GM23338 (cell line): Measurements from ENCODE around the gene PUM1. TPM values are rescaled to one million over a fixed set of nuclear protein-coding genes. Genes with fewer than 3 reads are reported as not detected.

Experiments
- ATAC-seq: fragments of 200-7000 bp; cut with Tn5 transposase; 3 replicates; pipeline ENCODE4 v1.9.1; 2020
- DNase-seq: peaks from one replicate; pipeline ENCODE4 v3.0.0-alpha.2; 2015; ENCODE audit warnings: low spot score
- H2AFZ ChIP-seq: fragments of 200-600 bp; sonication (generic); 2 replicates; pipeline ENCODE4 v1.8.0; 2016; ENCODE audit warnings: antibody characterized with exemption, mild to moderate bottlenecking, moderate library complexity
- H3F3A ChIP-seq: fragments of 200-600 bp; sonication (generic); replicated peaks from 2 replicates; pipeline ENCODE4 v1.8.0; 2017; ENCODE audit warnings: antibody characterized with exemption, mixed run types, low read depth
- H3K27ac ChIP-seq: fragments of 200-600 bp; sonication (generic); 2 replicates; pipeline ENCODE4 v1.6.1; 2016; ENCODE audit warnings: low read depth
- H3K27me3 ChIP-seq: fragments of 200-600 bp; sonication (generic); 2 replicates; pipeline ENCODE4 v1.8.0; 2016; ENCODE audit warnings: mild to moderate bottlenecking, mixed run types, moderate library complexity; ENCODE audit not compliant: insufficient read depth
- H3K36me3 ChIP-seq: fragments of 200-600 bp; sonication (generic); 2 replicates; pipeline ENCODE4 v1.8.0; 2016; ENCODE audit warnings: mild to moderate bottlenecking; ENCODE audit not compliant: insufficient read depth
- H3K4me1 ChIP-seq: fragments of 200-600 bp; sonication (generic); 2 replicates; pipeline ENCODE4 v1.8.0; 2016; ENCODE audit warnings: mild to moderate bottlenecking, moderate library complexity; ENCODE audit not compliant: insufficient read depth
- H3K4me2 ChIP-seq: fragments of 200-600 bp; sonication (generic); 2 replicates; pipeline ENCODE4 v1.7.1; 2017; ENCODE audit warnings: mixed run types
- H3K4me3 ChIP-seq: fragments of 200-600 bp; sonication (generic); 2 replicates; pipeline ENCODE4 v1.6.1; 2016; ENCODE audit warnings: mixed run types
- H3K79me2 ChIP-seq: fragments of 200-600 bp; sonication (generic); replicated peaks from 2 replicates; pipeline ENCODE4 v1.8.0; 2017; ENCODE audit warnings: mild to moderate bottlenecking; ENCODE audit not compliant: insufficient read depth
- H3K9me2 ChIP-seq: fragments of 200-600 bp; sonication (generic); 2 replicates; pipeline ENCODE4 v1.8.0; 2017; ENCODE audit not compliant: insufficient read depth
- H4K20me1 ChIP-seq: fragments of 200-600 bp; sonication (generic); replicated peaks from 2 replicates; pipeline ENCODE4 v1.8.0; 2017; ENCODE audit warnings: mild to moderate bottlenecking; ENCODE audit not compliant: insufficient read depth
- H3K27ac Mint-ChIP-seq: 2 replicates; pipeline ENCODE4 v1.8.0; 2020; ENCODE audit warnings: inconsistent platforms, mild to moderate bottlenecking, moderate library complexity, mixed read lengths
- H3K27me3 Mint-ChIP-seq: 3 replicates; pipeline ENCODE4 v1.8.0; 2022; ENCODE audit warnings: low read depth, mild to moderate bottlenecking, moderate library complexity, mixed read lengths, inconsistent platforms; ENCODE audit not compliant: insufficient read depth, poor library complexity
- H3K36me3 Mint-ChIP-seq: 3 replicates; pipeline ENCODE4 v1.8.0; 2021; ENCODE audit warnings: low read depth, mild to moderate bottlenecking, inconsistent platforms, moderate library complexity, mixed read lengths
- H3K4me1 Mint-ChIP-seq: 3 replicates; pipeline ENCODE4 v1.8.0; 2020; ENCODE audit warnings: mild to moderate bottlenecking, inconsistent platforms, mixed read lengths
- H3K4me3 Mint-ChIP-seq: 3 replicates; pipeline ENCODE4 v1.8.0; 2021; ENCODE audit warnings: moderate library complexity, mild to moderate bottlenecking, inconsistent platforms, mixed read lengths
- H3K9me3 Mint-ChIP-seq: 3 replicates; pipeline ENCODE4 v1.8.0; 2020; ENCODE audit warnings: moderate library complexity, mild to moderate bottlenecking, inconsistent platforms, mixed read lengths
- CREB1 ChIP-seq: fragments of 250-450 bp; sonication (Bioruptor Pico); IDR thresholded peaks from 2 replicates; pipeline ENCODE4 v1.5.0; 2020; ENCODE audit warnings: low read depth, mild to moderate bottlenecking, moderate library complexity
- EZH2 ChIP-seq: fragments of 200-600 bp; sonication (generic); IDR thresholded peaks from one replicate; pipeline ENCODE4 v1.8.0; 2017; ENCODE audit warnings: antibody characterized with exemption, mild to moderate bottlenecking, low read depth; ENCODE audit not compliant: unreplicated experiment
- EZH2phosphoT487 ChIP-seq: fragments of 200-600 bp; sonication (generic); IDR thresholded peaks from one replicate; pipeline ENCODE4 v1.8.1; 2018; ENCODE audit warnings: antibody characterized with exemption; ENCODE audit not compliant: unreplicated experiment
- NANOG ChIP-seq: IDR thresholded peaks from 2 replicates; pipeline ENCODE4 v1.6.1; 2016; ENCODE audit warnings: antibody characterized with exemption, borderline replicate concordance
- POLR2AphosphoS5 ChIP-seq: IDR thresholded peaks from 2 replicates; pipeline ENCODE4 v1.6.1; 2016; ENCODE audit warnings: antibody characterized with exemption, low read depth
- STAT1 ChIP-seq: IDR thresholded peaks from one replicate; pipeline ENCODE4 v1.6.1; 2016; ENCODE audit warnings: antibody characterized with exemption; ENCODE audit not compliant: unreplicated experiment
- ZNF114 ChIP-seq: fragments of 250-450 bp; sonication (Bioruptor Pico); IDR thresholded peaks from 2 replicates; pipeline ENCODE4 v1.5.0; 2020; ENCODE audit warnings: mild to moderate bottlenecking, moderate library complexity
- ZNF331 ChIP-seq: fragments of 250-450 bp; sonication (Bioruptor Pico); IDR thresholded peaks from 2 replicates; pipeline ENCODE4 v1.5.0; 2020; ENCODE audit warnings: low read depth, mild to moderate bottlenecking, moderate library complexity
- polyA plus RNA-seq: library from polyadenylated mRNA; unstranded; fragments of >200 nt; fragmentation: Nextera tagmentation; extraction: Ambion mirVana; gene quantifications from 2 replicates; pipeline ENCODE4 v1.2.1, GENCODE V29; 2016
- total RNA-seq: library from RNA; depleted of rRNA; stranded (reverse); fragments of >200 nt; shearing (Covaris generic); gene quantifications from 2 replicates; pipeline ENCODE4 v1.2.3, GENCODE V29; 2014
- TF ChIP-seq, protein P1 (sequence below): IDR thresholded peaks from one replicate; pipeline ENCODE4 v1.6.1; 2018; ENCODE audit warnings: antibody characterized with exemption; ENCODE audit not compliant: unreplicated experiment
- TF ChIP-seq, protein P2 (sequence below): fragments of 250-450 bp; sonication (Bioruptor Pico); IDR thresholded peaks from 2 replicates; pipeline ENCODE4 v1.5.0; 2020; ENCODE audit warnings: mild to moderate bottlenecking, moderate library complexity

Gene PUM1
- total and polyA plus RNA-seq, 2 experiments from 2014 or later, result 44.4 to 117 TPM

DNA sequence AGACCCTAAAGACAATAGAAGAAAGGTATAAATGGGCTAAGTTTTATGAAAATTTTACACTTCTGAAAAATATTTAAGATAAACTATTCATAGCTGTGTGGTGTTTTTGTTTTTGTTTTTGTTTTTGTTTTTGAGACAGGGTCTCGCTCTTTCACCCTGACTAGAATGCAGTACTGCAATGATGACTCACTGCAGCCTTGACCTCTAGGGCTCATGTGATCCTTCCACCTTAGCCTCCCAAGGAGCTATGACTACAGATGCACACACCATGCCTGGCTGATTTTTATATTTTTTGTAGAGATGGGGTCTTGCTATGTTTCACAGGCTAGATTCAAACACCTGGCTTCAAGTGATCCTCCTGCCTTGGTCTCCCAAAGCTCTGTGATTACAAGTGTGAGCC is 66.6 kb downstream of the PUM1 start (continued):
- TF ChIP-seq ZNF114, result no peak
- no peak for TF ChIP-seq EZH2phosphoT487
- no peak for TF ChIP-seq ZNF331 (CRISPR knock-in tag)

DNA sequence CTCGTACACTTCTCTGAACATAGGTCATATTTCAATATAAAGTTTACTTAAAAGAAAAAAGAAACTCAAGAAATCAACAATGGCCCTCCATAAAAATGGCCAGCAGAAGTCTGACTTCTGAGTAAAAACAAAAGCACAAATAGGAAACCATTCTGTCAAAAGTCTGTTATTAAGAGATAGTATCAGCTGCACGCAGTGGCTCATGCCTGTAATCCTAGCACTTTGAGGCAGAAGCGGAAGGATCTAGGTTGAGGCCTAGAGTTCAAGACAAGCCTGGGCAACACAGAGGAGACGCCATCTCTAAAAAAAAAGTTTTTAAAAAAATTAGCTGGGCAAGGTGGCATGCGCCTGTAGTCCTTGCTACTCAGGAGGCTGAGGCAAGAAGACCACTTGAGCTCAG is 67.3 kb downstream of the PUM1 start:
- no peak overlapping the region for H2AFZ ChIP-seq
- no peaks in the 10 kb centered on the region for H3K27me3 Mint-ChIP-seq
- peaks cover 99% of the 10 kb centered on the region for H3K79me2 ChIP-seq
- no peaks in the 10 kb centered on the region; the same call in 1 of the 2 replicates for H3K4me1 ChIP-seq
- peak overlapping the region; percentile 34; the same call in 1 of the 2 replicates for H3K27ac Mint-ChIP-seq
- H3K4me2 ChIP-seq, result no peak overlapping the region
- H3K27ac ChIP-seq, result peak overlapping the region; percentile 78
- no peak overlapping the region for H3K4me3 Mint-ChIP-seq
- peaks cover 15% of the 10 kb centered on the region; the same call in 2 of the 3 replicates for H3K4me1 Mint-ChIP-seq
- DNase-seq (no peak), ATAC-seq (no peak)
- peaks cover 71% of the 10 kb centered on the region for H4K20me1 ChIP-seq
- no peaks in the 10 kb centered on the region for H3K27me3 ChIP-seq
- peaks cover 34% of the 10 kb centered on the region for H3K36me3 Mint-ChIP-seq
- H3K9me3 Mint-ChIP-seq, result no peaks in the 10 kb centered on the region
- H3K4me3 ChIP-seq, result no peak overlapping the region
- no peaks in the 10 kb centered on the region for H3F3A ChIP-seq
- H3K9me2 ChIP-seq, result no peaks in the 10 kb centered on the region
- H3K36me3 ChIP-seq, result no peaks in the 10 kb centered on the region; the same call in 1 of the 2 replicates
- TF ChIP-seq CREB1 (CRISPR knock-in tag), result no peak

DNA sequence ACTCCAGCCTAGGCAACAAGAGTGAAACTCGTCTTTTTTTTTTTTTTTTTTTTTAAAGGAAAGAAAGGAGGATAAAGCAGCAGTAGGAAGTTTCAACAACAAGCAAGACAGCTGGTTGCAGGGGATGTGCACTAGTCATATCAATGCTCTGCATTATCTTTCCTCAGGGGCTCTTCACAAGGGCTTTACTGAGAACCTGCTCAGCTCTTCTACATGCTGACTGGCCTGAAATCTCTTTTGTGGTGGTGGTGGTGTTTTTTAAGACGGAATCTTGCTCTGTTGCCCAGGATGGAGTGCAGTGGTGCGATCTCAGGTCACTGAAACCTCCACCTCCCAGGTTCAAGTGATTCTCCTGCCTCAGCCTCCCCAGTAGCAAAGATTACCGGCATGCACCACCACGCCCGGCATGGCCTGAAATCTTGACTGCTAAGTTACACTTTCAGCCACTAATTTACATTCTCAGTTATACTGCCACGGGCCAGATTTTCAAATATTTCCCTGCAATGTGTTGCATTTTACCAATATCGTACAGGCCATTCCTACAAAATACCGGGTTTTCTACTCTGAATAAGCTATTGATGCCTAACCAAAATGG is 68.0 kb downstream of the PUM1 start:
- peaks cover 18% of the 10 kb centered on the region; the same call in 2 of the 3 replicates for H3K4me1 Mint-ChIP-seq
- H3K4me1 ChIP-seq, result no peaks in the 10 kb centered on the region; the same call in 1 of the 2 replicates
- no peak overlapping the region for H2AFZ ChIP-seq
- H3K27ac ChIP-seq, result peak overlapping the region; percentile 21
- no peaks in the 10 kb centered on the region for H3K27me3 ChIP-seq
- H3K36me3 Mint-ChIP-seq, result peaks cover 36% of the 10 kb centered on the region
- H3K4me3 ChIP-seq, result no peak overlapping the region
- peaks cover 69% of the 10 kb centered on the region for H4K20me1 ChIP-seq
- no peak overlapping the region for H3K4me2 ChIP-seq
- ATAC-seq (no peak), DNase-seq (no peak)
- H3K36me3 ChIP-seq, result no peaks in the 10 kb centered on the region; the same call in 1 of the 2 replicates
- H3F3A ChIP-seq, result no peaks in the 10 kb centered on the region
- H3K4me3 Mint-ChIP-seq, result no peak overlapping the region
- no peaks in the 10 kb centered on the region for H3K9me2 ChIP-seq
- H3K9me3 Mint-ChIP-seq, result no peaks in the 10 kb centered on the region
- TF ChIP-seq, protein P1, sequence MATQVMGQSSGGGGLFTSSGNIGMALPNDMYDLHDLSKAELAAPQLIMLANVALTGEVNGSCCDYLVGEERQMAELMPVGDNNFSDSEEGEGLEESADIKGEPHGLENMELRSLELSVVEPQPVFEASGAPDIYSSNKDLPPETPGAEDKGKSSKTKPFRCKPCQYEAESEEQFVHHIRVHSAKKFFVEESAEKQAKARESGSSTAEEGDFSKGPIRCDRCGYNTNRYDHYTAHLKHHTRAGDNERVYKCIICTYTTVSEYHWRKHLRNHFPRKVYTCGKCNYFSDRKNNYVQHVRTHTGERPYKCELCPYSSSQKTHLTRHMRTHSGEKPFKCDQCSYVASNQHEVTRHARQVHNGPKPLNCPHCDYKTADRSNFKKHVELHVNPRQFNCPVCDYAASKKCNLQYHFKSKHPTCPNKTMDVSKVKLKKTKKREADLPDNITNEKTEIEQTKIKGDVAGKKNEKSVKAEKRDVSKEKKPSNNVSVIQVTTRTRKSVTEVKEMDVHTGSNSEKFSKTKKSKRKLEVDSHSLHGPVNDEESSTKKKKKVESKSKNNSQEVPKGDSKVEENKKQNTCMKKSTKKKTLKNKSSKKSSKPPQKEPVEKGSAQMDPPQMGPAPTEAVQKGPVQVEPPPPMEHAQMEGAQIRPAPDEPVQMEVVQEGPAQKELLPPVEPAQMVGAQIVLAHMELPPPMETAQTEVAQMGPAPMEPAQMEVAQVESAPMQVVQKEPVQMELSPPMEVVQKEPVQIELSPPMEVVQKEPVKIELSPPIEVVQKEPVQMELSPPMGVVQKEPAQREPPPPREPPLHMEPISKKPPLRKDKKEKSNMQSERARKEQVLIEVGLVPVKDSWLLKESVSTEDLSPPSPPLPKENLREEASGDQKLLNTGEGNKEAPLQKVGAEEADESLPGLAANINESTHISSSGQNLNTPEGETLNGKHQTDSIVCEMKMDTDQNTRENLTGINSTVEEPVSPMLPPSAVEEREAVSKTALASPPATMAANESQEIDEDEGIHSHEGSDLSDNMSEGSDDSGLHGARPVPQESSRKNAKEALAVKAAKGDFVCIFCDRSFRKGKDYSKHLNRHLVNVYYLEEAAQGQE, result no peak
- TF ChIP-seq ZNF331 (CRISPR knock-in tag) (no peak), NANOG (no peak), EZH2phosphoT487 (no peak), EZH2 (no peak), ZNF114 (no peak), POLR2AphosphoS5 (no peak), STAT1 (no peak)
- TF ChIP-seq, protein P2, sequence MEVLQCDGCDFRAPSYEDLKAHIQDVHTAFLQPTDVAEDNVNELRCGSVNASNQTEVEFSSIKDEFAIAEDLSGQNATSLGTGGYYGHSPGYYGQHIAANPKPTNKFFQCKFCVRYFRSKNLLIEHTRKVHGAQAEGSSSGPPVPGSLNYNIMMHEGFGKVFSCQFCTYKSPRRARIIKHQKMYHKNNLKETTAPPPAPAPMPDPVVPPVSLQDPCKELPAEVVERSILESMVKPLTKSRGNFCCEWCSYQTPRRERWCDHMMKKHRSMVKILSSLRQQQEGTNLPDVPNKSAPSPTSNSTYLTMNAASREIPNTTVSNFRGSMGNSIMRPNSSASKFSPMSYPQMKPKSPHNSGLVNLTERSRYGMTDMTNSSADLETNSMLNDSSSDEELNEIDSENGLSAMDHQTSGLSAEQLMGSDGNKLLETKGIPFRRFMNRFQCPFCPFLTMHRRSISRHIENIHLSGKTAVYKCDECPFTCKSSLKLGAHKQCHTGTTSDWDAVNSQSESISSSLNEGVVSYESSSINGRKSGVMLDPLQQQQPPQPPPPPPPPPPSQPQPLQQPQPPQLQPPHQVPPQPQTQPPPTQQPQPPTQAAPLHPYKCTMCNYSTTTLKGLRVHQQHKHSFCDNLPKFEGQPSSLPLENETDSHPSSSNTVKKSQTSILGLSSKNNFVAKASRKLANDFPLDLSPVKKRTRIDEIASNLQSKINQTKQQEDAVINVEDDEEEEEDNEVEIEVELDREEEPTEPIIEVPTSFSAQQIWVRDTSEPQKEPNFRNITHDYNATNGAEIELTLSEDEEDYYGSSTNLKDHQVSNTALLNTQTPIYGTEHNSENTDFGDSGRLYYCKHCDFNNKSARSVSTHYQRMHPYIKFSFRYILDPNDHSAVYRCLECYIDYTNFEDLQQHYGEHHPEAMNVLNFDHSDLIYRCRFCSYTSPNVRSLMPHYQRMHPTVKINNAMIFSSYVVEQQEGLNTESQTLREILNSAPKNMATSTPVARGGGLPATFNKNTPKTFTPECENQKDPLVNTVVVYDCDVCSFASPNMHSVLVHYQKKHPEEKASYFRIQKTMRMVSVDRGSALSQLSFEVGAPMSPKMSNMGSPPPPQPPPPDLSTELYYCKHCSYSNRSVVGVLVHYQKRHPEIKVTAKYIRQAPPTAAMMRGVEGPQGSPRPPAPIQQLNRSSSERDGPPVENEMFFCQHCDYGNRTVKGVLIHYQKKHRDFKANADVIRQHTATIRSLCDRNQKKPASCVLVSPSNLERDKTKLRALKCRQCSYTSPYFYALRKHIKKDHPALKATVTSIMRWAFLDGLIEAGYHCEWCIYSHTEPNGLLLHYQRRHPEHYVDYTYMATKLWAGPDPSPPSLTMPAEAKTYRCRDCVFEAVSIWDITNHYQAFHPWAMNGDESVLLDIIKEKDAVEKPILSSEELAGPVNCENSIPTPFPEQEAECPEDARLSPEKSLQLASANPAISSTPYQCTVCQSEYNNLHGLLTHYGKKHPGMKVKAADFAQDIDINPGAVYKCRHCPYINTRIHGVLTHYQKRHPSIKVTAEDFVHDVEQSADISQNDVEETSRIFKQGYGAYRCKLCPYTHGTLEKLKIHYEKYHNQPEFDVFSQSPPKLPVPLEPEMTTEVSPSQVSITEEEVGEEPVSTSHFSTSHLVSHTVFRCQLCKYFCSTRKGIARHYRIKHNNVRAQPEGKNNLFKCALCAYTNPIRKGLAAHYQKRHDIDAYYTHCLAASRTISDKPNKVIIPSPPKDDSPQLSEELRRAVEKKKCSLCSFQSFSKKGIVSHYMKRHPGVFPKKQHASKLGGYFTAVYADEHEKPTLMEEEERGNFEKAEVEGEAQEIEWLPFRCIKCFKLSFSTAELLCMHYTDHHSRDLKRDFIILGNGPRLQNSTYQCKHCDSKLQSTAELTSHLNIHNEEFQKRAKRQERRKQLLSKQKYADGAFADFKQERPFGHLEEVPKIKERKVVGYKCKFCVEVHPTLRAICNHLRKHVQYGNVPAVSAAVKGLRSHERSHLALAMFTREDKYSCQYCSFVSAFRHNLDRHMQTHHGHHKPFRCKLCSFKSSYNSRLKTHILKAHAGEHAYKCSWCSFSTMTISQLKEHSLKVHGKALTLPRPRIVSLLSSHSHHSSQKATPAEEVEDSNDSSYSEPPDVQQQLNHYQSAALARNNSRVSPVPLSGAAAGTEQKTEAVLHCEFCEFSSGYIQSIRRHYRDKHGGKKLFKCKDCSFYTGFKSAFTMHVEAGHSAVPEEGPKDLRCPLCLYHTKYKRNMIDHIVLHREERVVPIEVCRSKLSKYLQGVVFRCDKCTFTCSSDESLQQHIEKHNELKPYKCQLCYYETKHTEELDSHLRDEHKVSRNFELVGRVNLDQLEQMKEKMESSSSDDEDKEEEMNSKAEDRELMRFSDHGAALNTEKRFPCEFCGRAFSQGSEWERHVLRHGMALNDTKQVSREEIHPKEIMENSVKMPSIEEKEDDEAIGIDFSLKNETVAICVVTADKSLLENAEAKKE, result no peak
- H3K27me3 Mint-ChIP-seq, result no peaks in the 10 kb centered on the region
- H3K27ac Mint-ChIP-seq, result peak overlapping the region; percentile 50; the same call in 1 of the 2 replicates
- H3K79me2 ChIP-seq, result peaks cover 99% of the 10 kb centered on the region
